H1 (cell line): Measurements from ENCODE around the gene TRIM6. TPM values are rescaled to one million over a fixed set of nuclear protein-coding genes. Genes with fewer than 3 reads are reported as not detected.

Experiments
- CTCF ChIA-PET: fragments of 300-600 bp; sonication (Branson Sonifier 250); formaldehyde crosslinking; loops from one replicate; lab custom pipeline; 2021; ENCODE audit not compliant: partially characterized antibody; lab: Charles Lee
- POLR2A ChIA-PET: fragments of 300-600 bp; sonication (Branson Sonifier 250); formaldehyde crosslinking; loops from one replicate; lab custom pipeline; 2021; ENCODE audit warnings: inconsistent platforms; ENCODE audit not compliant: partially characterized antibody; lab: Charles Lee
- DNase-seq, 2 experiments: peaks; one replicate each; pipeline versions ENCODE4 v3.0.0 to v3.0.0-alpha.2; 2010 to 2022; ENCODE audit warnings: low spot score in 2 of 2, low read depth in 1 of 2, mixed read lengths in 1 of 2
- FAIRE-seq: peaks from 2 replicates; lab custom pipeline; 2011; peaks lifted over from hg19 to GRCh38; lab: Jason Lieb, UNC
- H2AFZ ChIP-seq: 2 replicates; pipeline ENCODE4 v1.8.1; 2012; ENCODE audit warnings: low read length, inconsistent platforms
- H2AK5ac ChIP-seq: 2 replicates; pipeline ENCODE4 v1.6.1; 2013; ENCODE audit warnings: low read depth, low read length
- H2BK120ac ChIP-seq: replicated peaks from 2 replicates; pipeline ENCODE3; 2013; ENCODE audit warnings: low read depth, low read length, inconsistent platforms
- H2BK12ac ChIP-seq: 2 replicates; pipeline ENCODE4 v1.6.1; 2013; ENCODE audit warnings: low read depth, low read length
- H2BK15ac ChIP-seq: 2 replicates; pipeline ENCODE4 v1.6.1; 2013; ENCODE audit warnings: low read length
- H2BK20ac ChIP-seq: 2 replicates; pipeline ENCODE4 v1.6.1; 2013; ENCODE audit warnings: low read length
- H2BK5ac ChIP-seq: 2 replicates; pipeline ENCODE4 v1.6.1; 2013; ENCODE audit warnings: low read depth, low read length
- H3K14ac ChIP-seq: 2 replicates; pipeline ENCODE4 v1.6.1; 2013; ENCODE audit warnings: inconsistent platforms; ENCODE audit not compliant: insufficient read length
- H3K18ac ChIP-seq: 2 replicates; pipeline ENCODE4 v1.6.1; 2013; ENCODE audit warnings: low read length; ENCODE audit errors: extremely low read depth
- H3K23ac ChIP-seq: 2 replicates; pipeline ENCODE4 v1.6.1; 2013; ENCODE audit warnings: inconsistent platforms; ENCODE audit not compliant: insufficient read length
- H3K23me2 ChIP-seq: 2 replicates; pipeline ENCODE4 v1.6.1; 2013; ENCODE audit warnings: low read depth, low read length
- H3K27ac ChIP-seq: 2 replicates; pipeline ENCODE4 v1.6.1; 2011; ENCODE audit warnings: low read depth, low read length, inconsistent platforms
- H3K27me3 ChIP-seq, 4 experiments: replicated peaks in 1 of 4; 1 replicate in 1 of 4; 2 replicates in 3 of 4; pipeline versions ENCODE4 v1.6.1 to v1.8.1; 2011 to 2013; ENCODE audit warnings: low read length in 3 of 4, mild to moderate bottlenecking in 3 of 4, inconsistent platforms in 2 of 4, mixed read lengths in 2 of 4, moderate library complexity in 1 of 4; ENCODE audit not compliant: control insufficient read depth in 3 of 4, insufficient read depth in 3 of 4; ENCODE audit errors: extremely low read depth in 1 of 4
- H3K36me3 ChIP-seq, 4 experiments: 2 replicates each; pipeline versions ENCODE4 v1.6.1 to v1.8.1; 2011 to 2013; ENCODE audit warnings: mild to moderate bottlenecking in 4 of 4, low read length in 3 of 4, moderate library complexity in 2 of 4, control low read depth in 1 of 4, inconsistent platforms in 1 of 4; ENCODE audit not compliant: insufficient read depth in 4 of 4, control insufficient read depth in 2 of 4
- H3K4ac ChIP-seq: replicated peaks from 2 replicates; pipeline ENCODE3; 2013; ENCODE audit warnings: low read length, low read depth, mixed read lengths, inconsistent platforms; ENCODE audit not compliant: insufficient read length
- H3K4me1 ChIP-seq, 4 experiments: replicated peaks in 1 of 4; 1 replicate in 1 of 4; 2 replicates in 3 of 4; pipeline versions ENCODE4 v1.6.1 to v1.8.1; 2011 to 2013; ENCODE audit warnings: low read length in 3 of 4, inconsistent platforms in 2 of 4, mixed read lengths in 1 of 4; ENCODE audit not compliant: insufficient read depth in 4 of 4, control insufficient read depth in 3 of 4
- H3K4me2 ChIP-seq, 2 experiments: 2 replicates each; pipeline versions ENCODE4 v1.6.1 to v1.8.1; 2011 to 2013; ENCODE audit warnings: low read depth in 2 of 2, low read length in 2 of 2, control low read depth in 1 of 2, inconsistent platforms in 1 of 2, mild to moderate bottlenecking in 1 of 2; ENCODE audit not compliant: insufficient read depth in 1 of 2
- H3K4me3 ChIP-seq, 4 experiments: fragments of 200-600, 300-600 bp in 1 of 4; sonication (generic), shearing (Covaris generic), sonication (Bioruptor Twin) in 1 of 4; 2 replicates each; pipeline versions ENCODE4 v1.5.1 to v1.8.1; 2011 to 2016; ENCODE audit warnings: low read length in 4 of 4, low read depth in 3 of 4, control low read depth in 2 of 4, inconsistent platforms in 2 of 4, mild to moderate bottlenecking in 2 of 4, mixed read lengths in 1 of 4, moderate library complexity in 1 of 4; ENCODE audit not compliant: insufficient read depth in 2 of 4; ENCODE audit errors: extremely low read depth in 1 of 4
- H3K56ac ChIP-seq: replicated peaks from 2 replicates; pipeline ENCODE3; 2013; ENCODE audit warnings: low read depth, mild to moderate bottlenecking, mixed read lengths, low read length, inconsistent platforms; ENCODE audit not compliant: insufficient read length
- H3K79me1 ChIP-seq: 2 replicates; pipeline ENCODE4 v1.6.1; 2013; ENCODE audit warnings: low read depth, low read length, control low read depth
- H3K79me2 ChIP-seq, 2 experiments: 2 replicates each; pipeline versions ENCODE4 v1.6.1 to v1.8.1; 2012 to 2013; ENCODE audit warnings: low read length in 2 of 2, mild to moderate bottlenecking in 2 of 2, inconsistent platforms in 1 of 2; ENCODE audit not compliant: insufficient read depth in 2 of 2, control insufficient read depth in 1 of 2
- H3K9ac ChIP-seq, 4 experiments: replicated peaks in 1 of 4; 1 replicate in 1 of 4; 2 replicates in 3 of 4; pipeline versions ENCODE4 v1.6.1 to v1.8.1; 2011 to 2013; ENCODE audit warnings: low read depth in 3 of 4, low read length in 3 of 4, control low read depth in 2 of 4, mild to moderate bottlenecking in 2 of 4, moderate library complexity in 2 of 4, inconsistent platforms in 1 of 4; ENCODE audit errors: extremely low read depth in 1 of 4
- H3K9me3 ChIP-seq, 2 experiments: 2 replicates each; pipeline versions ENCODE4 v1.6.1 to v1.8.1; 2012 to 2013; ENCODE audit warnings: mild to moderate bottlenecking in 2 of 2, moderate library complexity in 2 of 2, control low read depth in 1 of 2, inconsistent platforms in 1 of 2, low read depth in 1 of 2, low read length in 1 of 2, mixed read lengths in 1 of 2; ENCODE audit not compliant: insufficient read depth in 2 of 2
- H4K20me1 ChIP-seq, 2 experiments: replicated peaks in 1 of 2; 2 replicates each; pipeline versions ENCODE3 to v1.8.1; 2011 to 2013; ENCODE audit warnings: inconsistent platforms in 2 of 2, low read length in 2 of 2, mild to moderate bottlenecking in 1 of 2; ENCODE audit not compliant: insufficient read depth in 2 of 2, control insufficient read depth in 1 of 2
- H4K5ac ChIP-seq: 2 replicates; pipeline ENCODE4 v1.6.1; 2013; ENCODE audit warnings: low read length, low read depth, mixed read lengths, inconsistent platforms; ENCODE audit not compliant: insufficient read length
- H4K8ac ChIP-seq: 2 replicates; pipeline ENCODE4 v1.8.0; 2013; ENCODE audit warnings: mild to moderate bottlenecking, moderate library complexity, low read length, inconsistent platforms; ENCODE audit not compliant: insufficient read depth; ENCODE audit errors: extremely low read depth
- H4K91ac ChIP-seq: replicated peaks from 2 replicates; pipeline ENCODE3; 2013; ENCODE audit warnings: low read length, mixed read lengths, inconsistent platforms; ENCODE audit not compliant: insufficient read length
- BCL11A ChIP-seq, 2 experiments: IDR thresholded peaks; one replicate each; pipeline ENCODE4 v1.6.1; 2011; ENCODE audit warnings: low read depth in 2 of 2, low read length in 2 of 2, mild to moderate bottlenecking in 2 of 2
- BRCA1 ChIP-seq: IDR thresholded peaks from 2 replicates; pipeline ENCODE4 v1.6.1; 2012; ENCODE audit warnings: low read depth, low read length, improper control_type of control experiment
- EZH2 ChIP-seq: fragments of 200-600 bp; sonication (generic); IDR thresholded peaks from 2 replicates; pipeline ENCODE4 v1.7.1; 2012; ENCODE audit warnings: low read depth, mild to moderate bottlenecking, moderate library complexity, low read length, inconsistent platforms; ENCODE audit not compliant: severe bottlenecking
- GABPA ChIP-seq: IDR thresholded peaks from 2 replicates; pipeline ENCODE4 v1.6.1; 2011; ENCODE audit warnings: mild to moderate bottlenecking, low read length, moderate library complexity, borderline replicate concordance; ENCODE audit not compliant: insufficient read depth
- KDM1A ChIP-seq: fragments of 200-600, 300-600 bp; sonication (generic); IDR thresholded peaks from 2 replicates; pipeline ENCODE4 v1.7.1; 2016; ENCODE audit warnings: mild to moderate bottlenecking, low read length, borderline replicate concordance
- MAX ChIP-seq: IDR thresholded peaks from 2 replicates; pipeline ENCODE4 v1.6.1; 2012; ENCODE audit warnings: inconsistent platforms
- NANOG ChIP-seq: IDR thresholded peaks from 2 replicates; pipeline ENCODE4 v1.6.1; 2011; ENCODE audit warnings: low read length, low read depth, mild to moderate bottlenecking, inconsistent platforms; ENCODE audit not compliant: insufficient read depth, poor library complexity, severe bottlenecking
- PHF8 ChIP-seq: fragments of 200-600 bp; sonication (generic); conservative IDR thresholded peaks from 2 replicates; pipeline ENCODE4 v1.7.1; 2012; ENCODE audit warnings: low read depth, mild to moderate bottlenecking, inconsistent platforms, low read length, moderate library complexity
- RXRA ChIP-seq: IDR thresholded peaks from 2 replicates; pipeline ENCODE4 v1.6.1; 2011; ENCODE audit warnings: low read depth, mild to moderate bottlenecking, low read length, moderate library complexity; ENCODE audit not compliant: insufficient read depth
- SIN3A ChIP-seq, 2 experiments: IDR thresholded peaks in 1 of 2; conservative IDR thresholded peaks in 1 of 2; 2 replicates each; pipeline ENCODE4 v1.6.1; 2011 to 2012; ENCODE audit warnings: low read length in 2 of 2, improper control_type of control experiment in 1 of 2, low read depth in 1 of 2, mild to moderate bottlenecking in 1 of 2
- TBP ChIP-seq: IDR thresholded peaks from 2 replicates; pipeline ENCODE4 v1.6.1; 2011; ENCODE audit warnings: low read depth, low read length, improper control_type of control experiment
- WGBS, 2 experiments: shearing (Covaris generic) in 1 of 2; methylation state at CpG; one replicate each; pipeline versions ENCODE4 v1.1.6 to v1.1.7; 2013 to 2015; ENCODE audit warnings: low lambda C conversion rate in 2 of 2, mixed read lengths in 2 of 2, inconsistent platforms in 1 of 2, low coverage in 1 of 2, missing lambda C conversion rate in 1 of 2; ENCODE audit not compliant: insufficient replicate concordance in 2 of 2, insufficient coverage in 1 of 2, insufficient read length in 1 of 2; ENCODE audit errors: extremely low coverage in 1 of 2, missing lambda C conversion rate in 1 of 2; 5-methylcytosine and 5-hydroxymethylcytosine counted together
- polyA plus RNA-seq, 7 experiments: library from polyadenylated mRNA; depleted of rRNA in 3 of 7; stranded (reverse) in 5 of 7; unstranded in 2 of 7; fragments of >200 nt in 5 of 7; fragments of 200-250 nt in 2 of 7; gene quantifications; 1 replicate in 5 of 7; 2 replicates in 1 of 7; 4 replicates in 1 of 7; pipeline versions ENCODE4 v1.2.1 to v1.2.3, GENCODE V29; 2011 to 2013; ENCODE audit warnings: missing spikeins in 2 of 7, mixed read lengths in 2 of 7
- total RNA-seq: library from RNA; stranded (reverse); fragmentation: NEBNext Ultra II Directional; extraction: Animal tissue kit (Norgen Biotek cat#: 25700); gene quantifications from 2 replicates; pipeline ENCODE4 v1.2.1, GENCODE V29; 2021

Gene TRIM6
- total and polyA plus RNA-seq, 2 of the 8 experiments (the other 6 are each of a cell fraction or from before 2014, with no cell fraction given): 21.6 to 23.3 TPM

- Histone ChIP-seq H3K27me3 (no peaks in the 10 kb centered on the region), H3K79me2 (no peaks in the 10 kb centered on the region), H3K23ac (no peak overlapping the region), H3K4me3 (no peak overlapping the region), H2AFZ (no peak overlapping the region), H4K8ac (no peak overlapping the region), H3K4me2 (no peak overlapping the region), H4K5ac (no peak overlapping the region), H4K20me1 (no peaks in the 10 kb centered on the region), H3K9me3 (no peaks in the 10 kb centered on the region; a peak in 2 of 4 replicates), H3K56ac (no peak overlapping the region), H3K36me3 (no peaks in the 10 kb centered on the region), H3K4ac (no peak overlapping the region), H2BK15ac (no peak overlapping the region), H3K14ac (no peak overlapping the region), H3K9ac (no peak overlapping the region), H2BK12ac (no peak overlapping the region), H2BK5ac (no peak overlapping the region), H3K79me1 (no peaks in the 10 kb centered on the region), H2BK20ac (no peak overlapping the region), H3K4me1 (no peaks in the 10 kb centered on the region), H4K91ac (no peak overlapping the region), H3K27ac (no peak overlapping the region), H3K18ac (no peak overlapping the region), H2BK120ac (no peak overlapping the region), H2AK5ac (no peak overlapping the region), H3K23me2 (no peaks in the 10 kb centered on the region)
- FAIRE-seq: no peak
- WGBS, 2 experiments: 88% methylated on average over 4 of the region's 4 CpGs; no CpG with 5 or more reads in 1 of the 2 experiments
- TF ChIP-seq BCL11A (IDR thresholded peaks at IDR 0.05; ENCODE audit: low read depth in 2 of 2, low read length in 2 of 2): no peak
- TF ChIP-seq EZH2: no peak
- no peak for TF ChIP-seq BRCA1
- no peak for TF ChIP-seq GABPA
- no peak for TF ChIP-seq SIN3A (conservative IDR thresholded peaks at IDR 0.05 in 1 of 2, IDR thresholded peaks at IDR 0.05 in 1 of 2; ENCODE audit: low read depth in 1 of 2, low read length in 2 of 2)
- TF ChIP-seq RXRA: no peak
- TF ChIP-seq TBP: no peak
- TF ChIP-seq NANOG: no peak
- TF ChIP-seq KDM1A: no peak
- TF ChIP-seq PHF8: no peak
- no peak for TF ChIP-seq MAX
- ChIA-PET CTCF (no interaction called here), POLR2A (no interaction called here)
- DNase-seq: no peak
These were observed 59.0 kb downstream of the TRIM6 start for GRCh38 chr11:5655474-5655873.
